Astrocyte (in vitro differentiated cells and primary cell): Measurements from ENCODE around the gene CAMK1D. TPM values are rescaled to one million over a fixed set of nuclear protein-coding genes. Genes with fewer than 3 reads are reported as not detected.

ENCODE experiments used
- DNase-seq: peaks from one replicate; pipeline ENCODE4 v3.0.0-alpha.2; 2010; ENCODE audit warnings: low read depth
- FAIRE-seq: peaks from 2 replicates; lab custom pipeline; 2011; peaks lifted over from hg19 to GRCh38; lab: Jason Lieb, UNC
- H2AFZ ChIP-seq: 2 replicates; pipeline ENCODE4 v1.6.0; 2012; ENCODE audit warnings: low read depth, low read length, inconsistent platforms
- H3K27ac ChIP-seq: 2 replicates; pipeline ENCODE4 v1.5.1; 2011; ENCODE audit warnings: low read depth, low read length, inconsistent platforms
- H3K27me3 ChIP-seq: 2 replicates; pipeline ENCODE4 v1.6.0; 2011; ENCODE audit warnings: low read length, inconsistent platforms; ENCODE audit not compliant: insufficient read depth
- H3K36me3 ChIP-seq: 2 replicates; pipeline ENCODE4 v1.5.1; 2011; ENCODE audit warnings: low read length, inconsistent platforms; ENCODE audit not compliant: insufficient read depth
- H3K4me1 ChIP-seq: 2 replicates; pipeline ENCODE4 v1.5.1; 2011; ENCODE audit warnings: low read length, inconsistent platforms; ENCODE audit not compliant: insufficient read depth
- H3K4me2 ChIP-seq: 2 replicates; pipeline ENCODE4 v1.6.0; 2012; ENCODE audit warnings: low read length, inconsistent platforms
- H3K4me3 ChIP-seq: 2 replicates; pipeline ENCODE4 v1.5.1; 2011; ENCODE audit warnings: low read depth, mild to moderate bottlenecking, low read length, inconsistent platforms; ENCODE audit not compliant: insufficient read depth
- H3K79me2 ChIP-seq: 2 replicates; pipeline ENCODE4 v1.6.0; 2012; ENCODE audit warnings: mild to moderate bottlenecking, low read length, inconsistent platforms; ENCODE audit not compliant: insufficient read depth
- H3K9ac ChIP-seq: 2 replicates; pipeline ENCODE4 v1.6.0; 2012; ENCODE audit warnings: mild to moderate bottlenecking, low read length, inconsistent platforms
- H3K9me3 ChIP-seq: 2 replicates; pipeline ENCODE4 v1.5.1; 2012; ENCODE audit warnings: low read depth, mild to moderate bottlenecking, low read length, inconsistent platforms; ENCODE audit not compliant: insufficient read depth
- H4K20me1 ChIP-seq: 2 replicates; pipeline ENCODE4 v1.6.0; 2012; ENCODE audit warnings: low read length, inconsistent platforms; ENCODE audit not compliant: insufficient read depth
- H3K27ac Mint-ChIP-seq: one replicate; pipeline ENCODE4 v1.8.0; 2021; ENCODE audit warnings: mild to moderate bottlenecking, mixed read lengths; ENCODE audit not compliant: unreplicated experiment
- H3K27me3 Mint-ChIP-seq: one replicate; pipeline ENCODE4 v1.8.0; 2021; ENCODE audit warnings: low read depth, mixed read lengths; ENCODE audit not compliant: unreplicated experiment
- H3K36me3 Mint-ChIP-seq: one replicate; pipeline ENCODE4 v1.8.0; 2021; ENCODE audit warnings: low read depth, mixed read lengths; ENCODE audit not compliant: unreplicated experiment
- H3K4me1 Mint-ChIP-seq: one replicate; pipeline ENCODE4 v1.8.0; 2021; ENCODE audit warnings: low read depth, mixed read lengths; ENCODE audit not compliant: unreplicated experiment
- H3K4me3 Mint-ChIP-seq: one replicate; pipeline ENCODE4 v1.8.0; 2021; ENCODE audit warnings: mild to moderate bottlenecking, moderate library complexity, mixed read lengths; ENCODE audit not compliant: unreplicated experiment
- H3K9me3 Mint-ChIP-seq: one replicate; pipeline ENCODE4 v1.8.0; 2021; ENCODE audit warnings: mild to moderate bottlenecking, mixed read lengths; ENCODE audit not compliant: unreplicated experiment
- EZH2 ChIP-seq: IDR thresholded peaks from 2 replicates; pipeline ENCODE4 v1.6.1; 2012; ENCODE audit warnings: mild to moderate bottlenecking, low read length, inconsistent platforms; ENCODE audit not compliant: insufficient read depth
- total RNA-seq: library from RNA; stranded (reverse); gene quantifications from 2 replicates; pipeline ENCODE4 v1.2.1, GENCODE V29; 2021
- TF ChIP-seq, protein P1 (sequence below): IDR thresholded peaks from 2 replicates; pipeline ENCODE4 v1.5.1; 2011; ENCODE audit warnings: low read depth, mild to moderate bottlenecking, inconsistent platforms, low read length, moderate library complexity; ENCODE audit not compliant: insufficient read depth

The CAMK1D gene
- total RNA-seq, 1 donor from 2014 or later, result 23.6 TPM

DNA sequence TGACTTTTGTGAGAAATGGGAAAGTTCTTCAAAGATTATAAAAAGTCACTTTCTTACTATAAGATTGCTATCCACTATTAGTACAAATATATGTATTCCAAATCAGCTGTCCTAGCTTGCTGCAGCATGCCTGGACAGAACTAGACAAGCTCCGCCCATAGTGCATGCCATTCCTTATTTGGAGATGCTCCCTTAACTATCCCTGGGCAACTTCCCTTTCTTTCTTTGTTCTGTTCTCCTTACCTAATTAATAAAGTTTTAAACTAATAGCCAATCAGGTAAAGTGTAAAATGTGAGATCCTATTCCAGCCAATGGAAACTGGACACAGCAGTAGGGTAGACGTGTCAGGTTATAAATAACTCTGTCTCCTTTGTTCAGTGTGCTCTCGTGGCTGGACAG lies 281.9 kb downstream of the CAMK1D start:
- peaks cover 25% of the 10 kb centered on the region for H3K9me3 Mint-ChIP-seq
- H3K4me1 Mint-ChIP-seq, result peaks cover 6% of the 10 kb centered on the region
- peaks cover 24% of the 10 kb centered on the region for H3K36me3 Mint-ChIP-seq
- Histone ChIP-seq H3K4me2 (no peak overlapping the region), H3K9me3 (peaks cover 10% of the 10 kb centered on the region), H3K4me3 (no peak overlapping the region), H3K4me1 (no peaks in the 10 kb centered on the region), H3K9ac (no peak overlapping the region), H3K36me3 (no peaks in the 10 kb centered on the region), H3K27ac (no peak overlapping the region), H3K27me3 (no peaks in the 10 kb centered on the region), H2AFZ (no peak overlapping the region), H4K20me1 (peaks cover 5% of the 10 kb centered on the region), H3K79me2 (peaks cover 3% of the 10 kb centered on the region)
- no peaks in the 10 kb centered on the region for H3K27me3 Mint-ChIP-seq
- no peak for DNase-seq
- no peak overlapping the region for H3K27ac Mint-ChIP-seq
- H3K4me3 Mint-ChIP-seq, result no peak overlapping the region
- no peak for TF ChIP-seq EZH2
- TF ChIP-seq, protein P1, sequence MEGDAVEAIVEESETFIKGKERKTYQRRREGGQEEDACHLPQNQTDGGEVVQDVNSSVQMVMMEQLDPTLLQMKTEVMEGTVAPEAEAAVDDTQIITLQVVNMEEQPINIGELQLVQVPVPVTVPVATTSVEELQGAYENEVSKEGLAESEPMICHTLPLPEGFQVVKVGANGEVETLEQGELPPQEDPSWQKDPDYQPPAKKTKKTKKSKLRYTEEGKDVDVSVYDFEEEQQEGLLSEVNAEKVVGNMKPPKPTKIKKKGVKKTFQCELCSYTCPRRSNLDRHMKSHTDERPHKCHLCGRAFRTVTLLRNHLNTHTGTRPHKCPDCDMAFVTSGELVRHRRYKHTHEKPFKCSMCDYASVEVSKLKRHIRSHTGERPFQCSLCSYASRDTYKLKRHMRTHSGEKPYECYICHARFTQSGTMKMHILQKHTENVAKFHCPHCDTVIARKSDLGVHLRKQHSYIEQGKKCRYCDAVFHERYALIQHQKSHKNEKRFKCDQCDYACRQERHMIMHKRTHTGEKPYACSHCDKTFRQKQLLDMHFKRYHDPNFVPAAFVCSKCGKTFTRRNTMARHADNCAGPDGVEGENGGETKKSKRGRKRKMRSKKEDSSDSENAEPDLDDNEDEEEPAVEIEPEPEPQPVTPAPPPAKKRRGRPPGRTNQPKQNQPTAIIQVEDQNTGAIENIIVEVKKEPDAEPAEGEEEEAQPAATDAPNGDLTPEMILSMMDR, result no peak
- FAIRE-seq, result no peak

DNA sequence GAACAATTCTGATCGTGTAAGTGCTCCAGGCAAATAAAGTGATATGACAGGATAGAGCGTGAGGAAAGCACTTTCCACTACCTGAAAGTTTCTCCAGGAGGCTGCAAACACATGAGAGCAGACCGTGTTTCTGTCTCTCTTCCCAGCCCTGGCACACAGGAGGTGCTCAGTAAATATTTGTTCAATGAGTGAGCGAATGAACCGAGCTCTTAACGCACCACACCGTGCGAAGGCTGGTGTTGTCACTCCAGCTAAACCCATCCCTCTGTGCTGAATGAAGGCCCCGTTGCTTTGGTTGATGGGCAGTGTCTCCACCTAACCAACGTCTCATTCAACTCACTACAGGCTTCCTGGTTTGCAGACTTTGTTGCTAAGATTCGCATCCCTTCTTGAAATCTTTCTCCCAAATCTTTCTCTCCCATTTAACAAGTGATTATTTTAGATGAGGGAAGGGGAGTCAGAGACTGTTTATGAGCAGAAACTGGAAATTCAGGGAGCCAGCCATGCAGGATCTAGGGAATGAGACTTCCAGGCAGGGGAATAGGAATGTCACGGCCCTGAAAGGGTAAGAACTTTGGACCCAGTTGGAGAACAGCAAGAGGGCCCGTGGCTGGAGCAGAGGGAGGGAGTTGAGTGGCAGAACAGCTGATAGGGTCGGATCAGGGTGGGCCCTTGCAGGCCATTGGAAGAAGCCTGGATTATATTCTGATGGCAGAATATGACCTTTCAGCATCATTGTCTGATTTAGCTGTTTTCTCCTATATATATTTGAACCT lies 282.6 kb downstream of the CAMK1D start:
- H2AFZ ChIP-seq, result no peak overlapping the region
- Mint-ChIP-seq H3K27ac (no peak overlapping the region), H3K4me3 (no peak overlapping the region), H3K4me1 (peaks cover 4% of the 10 kb centered on the region), H3K27me3 (no peaks in the 10 kb centered on the region), H3K36me3 (peaks cover 24% of the 10 kb centered on the region), H3K9me3 (peaks cover 25% of the 10 kb centered on the region)
- FAIRE-seq (no peak), DNase-seq (no peak)
- H3K27ac ChIP-seq, result no peak overlapping the region
- no peaks in the 10 kb centered on the region for H3K4me1 ChIP-seq
- H3K27me3 ChIP-seq, result no peaks in the 10 kb centered on the region
- no peak overlapping the region for H3K4me2 ChIP-seq
- no peak overlapping the region for H3K4me3 ChIP-seq
- peaks cover 10% of the 10 kb centered on the region for H3K9me3 ChIP-seq
- no peaks in the 10 kb centered on the region for H3K36me3 ChIP-seq
- no peak overlapping the region for H3K9ac ChIP-seq
- H4K20me1 ChIP-seq, result peaks cover 5% of the 10 kb centered on the region
- TF ChIP-seq, protein P1, result no peak
- no peak for TF ChIP-seq EZH2
- peaks cover 3% of the 10 kb centered on the region for H3K79me2 ChIP-seq
